ENCODE data around the gene ORMDL3.

DNA sequence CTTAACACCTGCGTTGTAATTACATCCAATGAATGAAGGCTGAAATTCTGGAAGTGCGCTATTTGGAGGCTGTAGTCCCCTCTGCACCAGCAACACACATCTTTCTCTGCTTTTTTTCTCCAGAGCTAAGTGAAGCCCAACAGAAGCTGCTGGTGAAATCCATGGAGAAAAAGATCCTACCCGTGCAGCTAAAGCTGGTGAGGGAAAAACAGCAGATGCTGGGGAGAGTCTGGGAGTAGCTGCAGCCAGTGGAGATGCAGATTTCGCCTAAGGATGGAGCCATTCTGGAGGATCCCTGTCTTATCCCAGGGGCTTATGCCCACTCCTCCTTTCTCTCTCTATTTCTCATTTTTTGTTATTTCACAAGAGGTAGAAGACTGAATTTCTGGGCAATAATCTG is 48.4 kb upstream of the ORMDL3 start:
- no peak for TF ChIP-seq ARNTL (CRISPR knock-in tag; IDR thresholded peaks at IDR 0.05; ENCODE audit: borderline replicate concordance, low read depth)
- no peak for TF ChIP-seq ZFP30 (CRISPR knock-in tag; IDR thresholded peaks at IDR 0.05)
- TF ChIP-seq, protein P1, sequence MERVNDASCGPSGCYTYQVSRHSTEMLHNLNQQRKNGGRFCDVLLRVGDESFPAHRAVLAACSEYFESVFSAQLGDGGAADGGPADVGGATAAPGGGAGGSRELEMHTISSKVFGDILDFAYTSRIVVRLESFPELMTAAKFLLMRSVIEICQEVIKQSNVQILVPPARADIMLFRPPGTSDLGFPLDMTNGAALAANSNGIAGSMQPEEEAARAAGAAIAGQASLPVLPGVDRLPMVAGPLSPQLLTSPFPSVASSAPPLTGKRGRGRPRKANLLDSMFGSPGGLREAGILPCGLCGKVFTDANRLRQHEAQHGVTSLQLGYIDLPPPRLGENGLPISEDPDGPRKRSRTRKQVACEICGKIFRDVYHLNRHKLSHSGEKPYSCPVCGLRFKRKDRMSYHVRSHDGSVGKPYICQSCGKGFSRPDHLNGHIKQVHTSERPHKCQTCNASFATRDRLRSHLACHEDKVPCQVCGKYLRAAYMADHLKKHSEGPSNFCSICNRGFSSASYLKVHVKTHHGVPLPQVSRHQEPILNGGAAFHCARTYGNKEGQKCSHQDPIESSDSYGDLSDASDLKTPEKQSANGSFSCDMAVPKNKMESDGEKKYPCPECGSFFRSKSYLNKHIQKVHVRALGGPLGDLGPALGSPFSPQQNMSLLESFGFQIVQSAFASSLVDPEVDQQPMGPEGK (CRISPR knock-in tag; IDR thresholded peaks at IDR 0.05; ENCODE audit: borderline replicate concordance), result no peak
- TF ChIP-seq ZNF565 (CRISPR knock-in tag; conservative IDR thresholded peaks at IDR 0.05; ENCODE audit: low read depth), result no peak
- no peak for TF ChIP-seq ZNF8 (CRISPR knock-in tag; IDR thresholded peaks at IDR 0.05)
- TF ChIP-seq ZC3H10 (CRISPR knock-in tag; IDR thresholded peaks at IDR 0.05), result no peak
- TF ChIP-seq BACH2 (CRISPR knock-in tag; IDR thresholded peaks at IDR 0.05; ENCODE audit: borderline replicate concordance), result no peak
- TF ChIP-seq, protein P2, sequence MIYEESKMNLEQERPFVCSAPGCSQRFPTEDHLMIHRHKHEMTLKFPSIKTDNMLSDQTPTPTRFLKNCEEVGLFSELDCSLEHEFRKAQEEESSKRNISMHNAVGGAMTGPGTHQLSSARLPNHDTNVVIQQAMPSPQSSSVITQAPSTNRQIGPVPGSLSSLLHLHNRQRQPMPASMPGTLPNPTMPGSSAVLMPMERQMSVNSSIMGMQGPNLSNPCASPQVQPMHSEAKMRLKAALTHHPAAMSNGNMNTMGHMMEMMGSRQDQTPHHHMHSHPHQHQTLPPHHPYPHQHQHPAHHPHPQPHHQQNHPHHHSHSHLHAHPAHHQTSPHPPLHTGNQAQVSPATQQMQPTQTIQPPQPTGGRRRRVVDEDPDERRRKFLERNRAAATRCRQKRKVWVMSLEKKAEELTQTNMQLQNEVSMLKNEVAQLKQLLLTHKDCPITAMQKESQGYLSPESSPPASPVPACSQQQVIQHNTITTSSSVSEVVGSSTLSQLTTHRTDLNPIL (CRISPR knock-in tag; IDR thresholded peaks at IDR 0.05; ENCODE audit: low read depth), result no peak
- TF ChIP-seq PPARA (CRISPR knock-in tag; IDR thresholded peaks at IDR 0.05; ENCODE audit: borderline replicate concordance), result no peak
- no peak for TF ChIP-seq ZFP3 (CRISPR knock-in tag; IDR thresholded peaks at IDR 0.05)
- no peak for TF ChIP-seq CSDC2 (CRISPR knock-in tag; IDR thresholded peaks at IDR 0.05)
- TF ChIP-seq ZNF70 (CRISPR knock-in tag; IDR thresholded peaks at IDR 0.05), result no peak
- TF ChIP-seq SNAI2 (CRISPR knock-in tag; IDR thresholded peaks at IDR 0.05), result no peak
- no peak for TF ChIP-seq GLIS3 (CRISPR knock-in tag; IDR thresholded peaks at IDR 0.05)

Data from SK-N-SH treated with all-trans-retinoic acid at 6 μM for 48 hours (cell line).